Mesothelial cell of epicardium (in vitro differentiated cells): ENCODE data around the gene SLC49A4. TPM values are rescaled to one million over a fixed set of nuclear protein-coding genes. Genes with fewer than 3 reads are reported as not detected.

Experiments
- DNase-seq, 2 experiments: peaks; one replicate each; pipeline ENCODE4 v3.0.0; 2021; ENCODE audit warnings: low spot score in 2 of 2; ENCODE audit not compliant: unreplicated experiment in 2 of 2
- H3K27ac Mint-ChIP-seq: 2 replicates; pipeline ENCODE4 v1.8.0; 2021; ENCODE audit warnings: mixed read lengths
- H3K27me3 Mint-ChIP-seq: 2 replicates; pipeline ENCODE4 v1.8.0; 2021; ENCODE audit warnings: low read depth, mixed read lengths
- H3K36me3 Mint-ChIP-seq: 2 replicates; pipeline ENCODE4 v1.8.0; 2021; ENCODE audit warnings: mixed read lengths
- H3K4me1 Mint-ChIP-seq: 2 replicates; pipeline ENCODE4 v1.8.0; 2021; ENCODE audit warnings: mixed read lengths
- H3K4me3 Mint-ChIP-seq: 2 replicates; pipeline ENCODE4 v1.8.0; 2021; ENCODE audit warnings: mild to moderate bottlenecking, moderate library complexity, mixed read lengths
- H3K9me3 Mint-ChIP-seq: 2 replicates; pipeline ENCODE4 v1.8.0; 2021; ENCODE audit warnings: mixed read lengths
- total RNA-seq: library from RNA; stranded (reverse); gene quantifications from 3 replicates; pipeline ENCODE4 v1.2.1, GENCODE V29; 2021
- TF ChIP-seq, protein P1 (sequence below): fragments of 200-600 bp; sonication (generic); IDR thresholded peaks from one replicate; pipeline ENCODE4 v1.5.0; 2021; ENCODE audit warnings: antibody characterized with exemption; ENCODE audit not compliant: unreplicated experiment

Gene SLC49A4
- total RNA-seq, 1 donor from 2014 or later, result 18.1 TPM

- no peaks in the 10 kb centered on the region for H3K4me1 Mint-ChIP-seq
- TF ChIP-seq, protein P1, sequence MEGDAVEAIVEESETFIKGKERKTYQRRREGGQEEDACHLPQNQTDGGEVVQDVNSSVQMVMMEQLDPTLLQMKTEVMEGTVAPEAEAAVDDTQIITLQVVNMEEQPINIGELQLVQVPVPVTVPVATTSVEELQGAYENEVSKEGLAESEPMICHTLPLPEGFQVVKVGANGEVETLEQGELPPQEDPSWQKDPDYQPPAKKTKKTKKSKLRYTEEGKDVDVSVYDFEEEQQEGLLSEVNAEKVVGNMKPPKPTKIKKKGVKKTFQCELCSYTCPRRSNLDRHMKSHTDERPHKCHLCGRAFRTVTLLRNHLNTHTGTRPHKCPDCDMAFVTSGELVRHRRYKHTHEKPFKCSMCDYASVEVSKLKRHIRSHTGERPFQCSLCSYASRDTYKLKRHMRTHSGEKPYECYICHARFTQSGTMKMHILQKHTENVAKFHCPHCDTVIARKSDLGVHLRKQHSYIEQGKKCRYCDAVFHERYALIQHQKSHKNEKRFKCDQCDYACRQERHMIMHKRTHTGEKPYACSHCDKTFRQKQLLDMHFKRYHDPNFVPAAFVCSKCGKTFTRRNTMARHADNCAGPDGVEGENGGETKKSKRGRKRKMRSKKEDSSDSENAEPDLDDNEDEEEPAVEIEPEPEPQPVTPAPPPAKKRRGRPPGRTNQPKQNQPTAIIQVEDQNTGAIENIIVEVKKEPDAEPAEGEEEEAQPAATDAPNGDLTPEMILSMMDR, result no peak
- H3K9me3 Mint-ChIP-seq, result no peaks in the 10 kb centered on the region
- no peak for DNase-seq
- H3K36me3 Mint-ChIP-seq, result no peaks in the 10 kb centered on the region
- no peak overlapping the region for H3K4me3 Mint-ChIP-seq
- no peak overlapping the region for H3K27ac Mint-ChIP-seq
- peaks cover 21% of the 10 kb centered on the region for H3K27me3 Mint-ChIP-seq
Observed at GRCh38 chr3:122928396-122929187, 133.7 kb downstream of the SLC49A4 start.

DNA sequence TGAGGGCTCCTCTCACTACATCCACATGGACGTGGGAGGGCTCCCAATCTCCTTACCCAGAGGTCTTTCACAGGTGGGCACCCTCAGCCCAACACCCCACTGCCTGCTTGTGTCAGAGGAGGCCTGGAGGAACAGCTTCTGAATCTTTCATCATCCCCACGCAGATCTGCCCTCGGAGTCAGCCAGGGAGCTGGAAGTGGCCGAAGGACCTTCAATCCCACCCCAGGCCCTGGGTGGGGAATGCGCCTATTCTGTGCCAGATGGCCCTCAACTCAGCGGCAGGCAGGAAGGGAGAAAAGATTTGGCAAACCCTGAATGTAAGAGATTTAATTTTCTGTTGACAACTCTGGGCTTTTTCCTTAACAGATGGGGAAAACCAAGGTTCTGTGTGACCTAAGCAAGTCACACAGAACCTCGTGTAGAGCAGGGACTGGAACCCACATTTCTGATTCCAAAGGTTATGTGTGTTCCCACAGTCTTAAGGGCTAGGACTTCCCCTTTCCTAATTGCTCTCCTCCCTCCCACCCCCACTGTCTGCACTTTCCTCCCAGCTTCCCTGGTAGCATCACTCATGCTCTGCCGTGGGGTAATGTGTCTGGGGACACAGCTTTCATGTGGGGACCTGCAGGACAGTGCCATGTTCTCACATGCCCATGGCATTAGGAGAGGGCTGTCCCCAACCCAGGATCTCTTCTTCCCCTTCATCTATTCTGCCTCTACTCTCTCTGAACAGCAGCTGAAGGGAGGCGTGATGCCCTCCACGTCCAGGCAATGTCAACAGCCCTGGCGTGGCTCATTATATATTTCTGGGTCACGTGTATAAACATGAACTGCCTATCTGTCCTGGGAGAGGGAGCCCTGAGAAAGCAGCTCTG, 134.6 kb downstream of the SLC49A4 start:
- H3K4me3 Mint-ChIP-seq, result no peak overlapping the region
- peaks cover 21% of the 10 kb centered on the region for H3K27me3 Mint-ChIP-seq
- H3K36me3 Mint-ChIP-seq, result no peaks in the 10 kb centered on the region
- H3K4me1 Mint-ChIP-seq, result no peaks in the 10 kb centered on the region
- no peaks in the 10 kb centered on the region for H3K9me3 Mint-ChIP-seq
- no peak overlapping the region for H3K27ac Mint-ChIP-seq
- no peak for DNase-seq
- TF ChIP-seq, protein P1, result no peak

DNA sequence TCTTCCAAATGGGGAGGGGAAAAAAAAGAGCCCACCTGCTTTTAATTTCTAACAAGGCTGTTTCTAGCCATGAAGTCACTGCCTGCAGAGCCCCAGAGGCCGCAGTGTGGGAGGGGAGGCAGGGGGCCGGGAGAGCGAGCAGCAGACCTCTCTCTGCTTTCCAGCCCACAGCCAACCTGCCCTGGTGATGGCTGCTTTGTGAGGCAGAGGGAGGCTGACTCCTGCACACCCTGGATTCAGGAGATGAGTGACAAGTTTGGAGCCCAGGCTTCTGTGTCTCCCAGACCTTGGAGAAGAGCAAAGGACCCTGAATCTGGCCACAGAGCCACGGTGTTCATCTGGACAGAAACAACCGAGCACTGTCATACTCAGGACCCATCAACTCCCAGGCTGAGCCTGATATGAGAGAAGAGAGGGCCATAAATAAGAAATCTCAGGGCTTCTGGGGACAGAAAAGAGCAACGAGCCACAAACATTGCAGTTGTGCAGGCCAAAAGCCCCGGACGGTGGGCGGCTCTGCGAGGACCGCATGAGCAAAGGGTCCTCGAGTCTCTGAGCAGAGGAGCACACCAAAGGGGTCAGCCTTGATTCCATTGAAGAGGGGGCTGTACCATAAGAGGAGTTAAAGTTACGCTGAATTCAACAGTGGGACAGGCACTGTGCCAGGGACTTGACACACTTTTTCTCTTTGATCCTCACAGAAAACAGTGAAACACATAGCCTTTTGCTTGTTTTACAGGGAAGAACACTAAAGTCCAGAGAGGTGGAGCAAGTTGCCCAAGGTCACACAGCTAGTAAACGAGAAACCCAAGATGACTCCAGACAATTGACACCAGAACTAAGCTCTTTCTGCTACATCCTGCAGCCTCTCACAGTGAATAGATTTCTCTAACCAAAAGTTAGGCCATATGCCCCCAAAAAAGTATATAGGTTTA, 135.5 kb downstream of the SLC49A4 start:
- Mint-ChIP-seq H3K9me3 (no peaks in the 10 kb centered on the region), H3K36me3 (no peaks in the 10 kb centered on the region), H3K4me1 (no peaks in the 10 kb centered on the region), H3K27ac (no peak overlapping the region), H3K27me3 (peaks cover 21% of the 10 kb centered on the region), H3K4me3 (no peak overlapping the region)
- DNase-seq, result no peak
- TF ChIP-seq, protein P1, result no peak

Other genes with a start within 250 kb of the SLC49A4 start
- gene PARP9, start 230.8 kb upstream of the SLC49A4 start, total RNA-seq, result 27.3 to 32.5 TPM (median 30.0 TPM) in 3 replicates
- 28.1 to 32.5 TPM (median 30.3 TPM) in 3 replicates for gene DTX3L, start 230.7 kb upstream of the SLC49A4 start, total RNA-seq
- 0.20 to 0.27 TPM (median 0.22 TPM) in 3 replicates for gene PARP15, start 217.4 kb upstream of the SLC49A4 start, total RNA-seq
- gene PARP14, start 114.2 kb upstream of the SLC49A4 start, total RNA-seq, result 39.7 to 46.3 TPM (median 40.5 TPM) in 3 replicates
- gene HSPBAP1, start 1.2 kb upstream of the SLC49A4 start, total RNA-seq, result 10.4 to 11.3 TPM (median 11.1 TPM) in 3 replicates
- gene SEMA5B, start 232.7 kb downstream of the SLC49A4 start, total RNA-seq, result 0.20 to 0.51 TPM (median 0.27 TPM) in 3 replicates